ENCODE results near the gene PKD2L2.
"Not testable (repeated sequence)": the region's sequence is repeated elsewhere in the genome, so short reads cannot be mapped to it uniquely, and the experiment has no call there.

Gene PKD2L2

DNA sequence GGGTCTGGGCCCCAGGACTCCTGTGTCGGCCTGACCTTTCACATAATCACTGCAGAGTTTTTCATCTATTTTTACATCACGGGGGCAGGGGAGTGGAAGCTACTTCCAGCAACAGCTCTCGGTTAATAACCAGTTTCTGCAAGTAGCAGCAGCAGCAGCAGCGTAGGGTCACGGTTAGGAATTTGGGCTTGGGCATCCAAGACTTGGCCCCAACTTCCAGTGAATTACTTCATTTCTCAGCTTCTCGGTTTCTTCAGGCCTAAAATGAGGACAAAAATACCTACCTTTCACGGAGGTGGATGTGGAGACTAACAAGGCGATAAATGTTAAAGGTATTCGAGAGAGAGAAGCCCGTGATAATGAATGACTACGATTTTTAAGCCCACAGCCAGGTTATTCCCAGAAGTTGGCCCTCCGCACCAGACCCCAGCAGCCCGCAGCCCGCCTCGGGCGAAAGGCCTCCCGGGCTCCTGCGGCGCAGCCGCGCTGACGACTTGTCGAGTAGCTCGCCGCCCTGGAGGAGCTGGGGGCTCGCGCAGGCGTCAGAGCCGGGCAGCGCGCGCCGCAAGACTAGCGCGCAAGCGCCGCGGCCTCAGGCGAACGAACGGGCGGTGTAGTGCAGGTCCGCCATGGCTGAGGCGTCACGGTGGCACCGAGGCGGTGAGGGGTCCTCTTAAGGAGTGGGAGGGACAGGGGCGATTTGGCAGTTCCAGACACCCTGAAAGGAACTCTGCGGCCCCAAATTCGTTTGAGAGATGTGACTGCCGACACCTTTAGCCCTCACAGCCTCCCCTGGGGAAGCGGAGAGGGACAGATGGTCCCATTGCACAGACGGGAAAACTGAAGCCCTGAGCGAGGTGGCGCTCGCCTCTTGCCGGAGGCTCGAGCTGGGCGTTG is at the start of gene PKD2L2:
Gene PKD2L2, plus strand, starts transcription at position 595 of the 897 bp plus-strand sequence. Its CDS starts 35 bp downstream, at position 630.
- DNase-seq, result peak; percentile 93

DNA sequence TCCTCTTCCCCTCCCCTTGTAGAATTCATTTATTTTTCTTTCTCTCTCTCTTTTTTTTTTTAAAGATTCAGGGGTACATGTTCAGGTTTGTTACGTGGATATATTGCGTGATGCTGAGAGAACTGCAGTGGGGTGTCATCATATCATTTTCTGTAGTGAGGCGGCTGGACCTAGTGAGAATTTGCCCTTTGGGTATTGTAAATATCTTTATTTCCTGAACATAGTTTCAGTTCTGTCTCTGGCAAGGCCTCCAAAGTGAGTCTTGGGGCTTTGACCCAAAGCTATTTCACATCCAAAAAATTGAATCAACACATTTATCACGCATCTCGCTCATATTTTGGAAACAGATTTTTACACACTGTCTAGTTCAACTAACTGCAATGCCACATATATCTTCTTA is 47.0 kb upstream of the PKD2L2 start:
- DNase-seq, result no peak

DNA sequence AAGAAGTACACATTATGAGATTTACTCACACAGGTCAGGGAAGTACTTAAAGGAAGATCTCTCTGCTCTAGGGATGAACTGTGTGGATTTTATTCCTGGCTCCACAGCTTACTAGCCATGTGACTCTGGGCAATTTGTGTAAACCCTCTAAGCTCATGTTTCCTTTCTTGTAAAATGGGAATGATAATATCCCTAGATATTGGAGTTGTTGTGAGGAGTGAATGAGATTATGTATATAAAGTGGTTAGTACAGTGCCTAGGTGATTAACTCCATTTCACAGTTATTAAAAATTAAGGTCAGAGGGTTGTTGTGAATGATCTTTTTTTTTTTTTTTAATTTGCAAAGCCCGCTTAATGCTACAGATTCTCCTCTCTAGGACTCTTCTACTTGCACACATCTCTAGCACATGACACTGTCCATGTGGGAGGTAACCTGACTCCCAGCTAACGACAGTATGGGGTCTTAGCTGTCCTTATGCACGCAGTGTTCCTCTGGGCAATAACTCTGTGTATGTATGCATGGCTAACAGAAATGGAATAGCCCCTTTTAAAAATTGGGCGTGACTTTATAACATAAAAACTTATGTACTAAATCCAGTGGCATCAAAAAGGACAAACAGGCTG is 45.5 kb upstream of the PKD2L2 start:
- DNase-seq, result no peak

DNA sequence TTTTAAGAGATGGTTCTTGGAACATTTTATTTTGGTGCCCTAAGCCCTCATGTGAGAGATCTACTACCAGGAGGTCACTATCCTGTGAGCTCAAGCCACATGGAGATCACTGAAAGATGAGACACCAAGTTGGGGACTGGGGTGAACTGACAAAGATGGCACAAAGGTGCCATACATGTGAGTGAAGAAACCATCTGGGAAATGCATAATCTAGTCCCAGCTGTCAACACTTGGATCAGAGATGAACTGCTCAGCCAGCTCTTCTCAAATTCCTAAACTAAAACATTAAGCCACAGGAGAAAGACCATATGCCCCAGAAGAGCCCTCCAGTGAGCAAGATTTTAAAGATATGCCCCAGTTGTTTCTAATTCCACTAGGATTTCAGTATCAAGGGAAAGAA is 43.8 kb upstream of the PKD2L2 start:
- DNase-seq, result no peak

DNA sequence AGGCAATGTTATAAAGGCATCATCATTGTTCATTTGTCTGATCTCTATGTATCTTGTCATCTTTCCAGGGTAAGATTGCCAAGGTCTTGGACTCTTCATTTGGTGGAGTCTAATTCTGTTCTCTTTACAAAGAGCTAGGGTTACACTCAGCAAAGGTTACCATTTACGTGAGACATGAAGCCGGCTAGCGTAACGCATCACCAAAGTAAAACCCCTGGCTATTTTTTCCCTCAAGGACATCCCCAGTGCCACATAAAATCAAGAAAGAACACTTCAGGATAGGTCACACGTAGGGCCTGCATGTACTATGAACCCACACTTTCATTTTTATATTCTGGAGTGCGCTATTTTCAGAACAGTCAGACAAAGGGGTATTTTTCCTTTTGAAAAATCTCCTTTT is 41.6 kb upstream of the PKD2L2 start:
- no peak for DNase-seq

DNA sequence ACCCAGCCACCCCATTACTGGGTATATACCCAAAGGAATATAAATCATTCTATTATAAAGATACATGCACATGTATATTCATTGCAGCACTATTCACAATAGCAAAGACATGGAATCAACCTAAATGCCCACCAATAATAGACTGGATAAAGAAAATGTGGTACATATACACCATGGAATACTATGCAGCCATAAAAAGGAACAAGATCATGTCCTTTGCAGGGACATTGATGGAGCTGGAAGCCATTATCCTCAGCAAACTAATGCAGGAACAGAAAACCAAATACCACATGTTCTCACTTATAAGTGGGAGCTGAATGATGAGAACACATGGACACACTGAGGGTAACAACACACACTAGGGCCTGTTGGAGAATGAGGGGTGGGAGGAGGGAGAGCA is 36.1 kb upstream of the PKD2L2 start:
- not testable (repeated sequence) for DNase-seq

DNA sequence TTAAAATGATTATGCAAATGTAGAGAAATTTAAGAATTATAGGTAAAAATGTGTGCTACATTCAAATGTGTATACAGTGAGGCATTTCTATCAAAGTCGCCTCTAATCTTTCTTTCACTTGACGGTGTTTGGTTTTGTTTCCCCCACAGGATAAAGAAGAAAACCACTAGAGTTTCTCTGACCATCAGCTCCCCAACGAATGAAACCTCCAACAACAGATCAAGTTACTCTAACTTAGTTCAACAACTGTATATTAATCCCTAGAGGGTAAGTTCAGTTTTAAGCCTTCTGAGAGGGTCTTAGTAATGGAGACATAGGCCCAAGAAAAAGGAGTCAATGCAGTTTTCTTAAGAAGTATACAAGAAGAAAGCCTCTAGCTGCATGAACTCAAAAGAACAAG is 33.1 kb upstream of the PKD2L2 start:
- no peak for DNase-seq

DNA sequence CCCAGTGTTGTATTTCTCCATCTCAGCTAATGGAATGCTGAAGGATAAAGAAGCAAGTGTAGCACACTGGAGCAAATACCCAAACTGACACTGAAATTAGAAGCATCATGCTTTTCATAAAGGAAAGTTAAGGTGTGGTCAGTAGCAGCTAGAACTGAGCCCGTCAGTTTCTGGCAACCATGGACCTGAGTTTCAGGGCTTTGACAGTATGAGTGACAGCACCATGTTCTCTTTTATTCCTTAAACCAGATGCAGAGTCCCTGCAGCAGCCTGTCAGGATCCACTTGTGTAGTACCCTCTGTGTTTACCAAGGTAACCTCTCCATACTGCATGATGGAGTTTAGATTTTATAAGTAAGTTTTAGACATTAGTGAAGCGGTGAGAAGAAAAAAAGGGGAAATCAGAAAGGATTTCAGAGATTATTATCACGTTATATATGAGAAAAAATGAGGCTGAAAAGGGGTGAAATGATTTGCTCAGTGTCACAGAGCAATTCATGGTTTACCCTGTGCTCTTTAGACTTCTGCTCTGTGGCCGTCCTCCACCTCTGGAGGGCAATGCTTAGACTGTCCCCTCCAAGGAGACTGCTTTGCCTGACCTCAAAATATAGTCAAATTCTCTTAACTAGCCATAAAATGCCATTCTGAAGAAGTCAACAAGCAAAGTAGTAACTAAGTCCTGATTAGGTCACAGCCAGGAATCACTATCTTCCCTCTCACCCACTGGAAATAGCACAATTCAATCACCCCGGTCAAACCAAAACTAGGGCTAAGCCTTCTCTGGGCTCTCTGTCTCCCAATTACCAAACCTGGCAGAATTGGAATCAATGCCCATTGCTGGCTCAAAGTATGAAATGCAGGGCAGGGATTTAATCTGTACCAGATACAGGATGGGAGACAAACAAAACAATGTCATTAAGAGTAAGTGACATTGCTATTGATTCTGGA is 32.1 kb upstream of the PKD2L2 start:
- DNase-seq, result no peak

DNA sequence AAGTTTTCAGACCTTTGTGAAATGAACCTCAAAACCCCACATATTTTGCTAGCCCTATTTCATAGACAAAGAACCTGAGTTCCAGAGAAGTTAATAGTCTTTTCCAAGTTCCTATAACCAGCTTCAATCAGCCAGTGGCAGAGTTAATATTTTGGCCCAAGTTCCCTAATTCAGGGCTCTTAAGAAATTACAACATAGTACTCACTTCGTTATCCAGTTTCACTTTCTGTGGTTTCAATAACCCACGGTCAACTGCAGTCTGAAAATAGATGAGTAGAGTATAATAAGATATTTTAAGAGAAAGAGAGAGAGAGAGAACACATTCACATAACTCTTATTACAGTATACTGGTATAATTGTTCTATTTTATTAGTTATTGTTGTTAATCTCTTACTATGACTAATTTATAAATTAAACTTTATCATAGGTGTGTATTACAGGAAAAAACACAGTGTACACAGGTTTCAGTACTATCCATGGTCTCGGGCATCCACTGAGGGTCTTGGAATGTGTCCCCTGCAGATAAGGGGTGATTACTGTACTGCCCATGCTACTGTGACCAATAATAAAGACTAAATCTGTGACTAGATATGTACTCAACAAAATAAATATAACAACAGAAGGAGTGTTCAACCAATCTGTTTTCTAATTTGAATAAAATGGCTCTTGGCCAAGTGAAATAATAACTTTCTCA is 30.9 kb upstream of the PKD2L2 start:
- no peak for DNase-seq

DNA sequence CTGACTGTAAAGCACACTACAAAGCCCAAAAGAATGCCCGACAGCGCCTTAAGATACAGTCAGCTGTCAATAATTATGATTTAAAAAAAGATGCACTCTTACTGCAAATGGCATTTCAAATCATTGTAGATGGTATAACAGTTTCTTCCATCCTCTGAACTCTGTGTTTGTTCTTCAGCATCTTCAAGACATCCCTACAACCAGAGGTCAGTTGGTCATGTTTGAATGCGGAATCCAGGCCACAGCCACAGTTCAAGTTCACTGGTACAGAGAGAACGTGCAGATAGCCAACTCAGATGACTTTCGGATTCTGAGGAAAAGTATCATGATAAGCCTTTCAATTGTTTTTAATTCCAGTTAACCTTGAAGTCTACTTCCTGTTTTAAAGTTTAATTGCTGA is 30.3 kb upstream of the PKD2L2 start:
- no peak for DNase-seq

DNA sequence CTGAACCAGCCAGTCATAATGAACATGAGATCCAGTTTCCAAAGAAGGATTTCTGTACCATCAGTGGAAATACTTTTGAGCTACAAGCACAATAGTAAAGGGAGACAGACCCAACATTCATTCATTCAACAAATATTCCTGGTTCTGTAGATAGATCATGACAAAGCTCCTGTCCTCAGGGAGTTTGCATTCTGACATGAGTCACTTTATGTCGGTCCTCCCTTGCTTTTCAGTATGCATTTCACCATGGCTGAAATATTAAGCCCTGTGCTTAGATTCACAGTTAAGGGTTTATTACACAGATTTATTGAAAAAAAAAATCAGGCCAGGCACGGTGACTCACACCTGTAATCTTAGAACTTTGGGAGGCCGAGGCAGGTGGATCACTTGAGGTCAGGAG is 27.0 kb upstream of the PKD2L2 start:
- DNase-seq, result no peak

DNA sequence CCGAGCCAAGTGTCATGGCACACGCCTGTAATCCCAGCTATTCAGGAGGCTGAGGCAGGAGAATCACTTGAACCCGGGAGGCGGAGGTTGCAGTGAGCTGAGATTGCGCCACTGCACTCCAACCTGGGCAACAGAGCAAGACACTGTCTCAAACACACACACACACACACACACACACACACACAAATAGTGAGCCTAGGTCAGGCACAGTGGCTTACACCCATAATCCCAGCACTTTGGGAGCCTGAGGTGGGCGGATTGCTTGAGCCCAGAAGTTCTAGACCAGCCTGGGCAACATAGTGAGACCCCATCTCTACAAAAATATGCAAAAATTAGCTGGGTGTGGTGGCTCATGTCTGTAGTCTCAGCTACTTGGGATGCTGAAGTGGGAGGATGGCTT is 25.6 kb upstream of the PKD2L2 start:
- DNase-seq, result not testable (repeated sequence)

DNA sequence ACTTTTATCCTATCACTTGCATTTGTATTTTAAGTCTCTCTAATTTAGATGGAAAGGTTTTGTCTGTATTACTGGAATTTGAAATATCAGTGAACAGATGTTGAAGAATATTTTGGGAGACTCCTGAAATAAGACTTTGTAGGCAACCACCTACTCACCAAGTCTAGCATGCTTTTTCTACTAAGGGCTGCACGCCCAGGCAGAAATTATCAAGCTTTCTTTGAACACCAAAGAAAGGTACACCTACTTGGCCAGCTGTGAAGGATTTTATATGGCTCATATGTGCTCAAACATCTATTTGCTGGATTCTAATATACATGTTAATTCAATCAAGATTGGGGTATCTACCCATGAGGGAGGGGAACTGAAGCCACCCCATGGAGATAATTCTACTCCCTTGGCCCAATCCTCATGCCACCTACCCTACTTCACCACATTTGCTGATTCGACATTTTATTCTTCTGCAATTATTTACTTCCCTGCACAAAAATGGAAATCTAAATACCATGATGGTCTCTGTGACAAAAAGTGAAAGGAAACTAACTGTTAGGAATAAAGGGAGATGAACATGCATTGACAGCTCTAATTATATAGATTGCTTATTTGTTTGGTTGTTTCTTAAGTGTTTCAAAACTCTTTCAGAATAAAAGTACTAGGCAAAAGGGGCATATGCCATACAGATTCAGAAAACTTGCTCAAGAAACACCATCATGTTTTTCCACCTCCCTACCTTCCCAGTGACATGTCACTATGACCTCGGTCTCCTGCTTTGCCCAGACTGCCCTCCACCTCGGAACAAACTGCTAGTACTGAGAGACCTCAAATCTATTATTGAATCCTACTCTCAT is 22.5 kb upstream of the PKD2L2 start:
- DNase-seq, result no peak

DNA sequence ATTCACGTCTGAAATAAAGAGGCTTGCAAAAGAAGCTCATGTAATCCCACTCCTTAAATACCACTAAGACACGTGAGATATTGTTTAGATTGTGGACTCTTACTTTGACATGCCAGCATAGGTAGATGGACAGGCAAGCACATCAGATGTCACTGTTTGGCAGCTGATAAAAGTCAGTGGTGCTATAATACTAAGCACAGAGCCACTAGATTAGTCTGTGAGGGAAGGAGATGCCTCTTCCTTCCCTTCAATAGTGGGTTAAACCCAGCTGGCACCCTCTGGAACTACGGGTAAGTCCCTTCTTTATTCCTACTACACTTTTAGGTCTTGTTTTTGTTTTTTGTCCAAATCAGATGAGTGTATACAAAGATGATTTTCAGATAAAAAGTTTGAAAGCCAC is 21.6 kb upstream of the PKD2L2 start, which contains the start of gene MYOT:
Gene MYOT, plus strand, starts transcription at position 197 of the 400 bp plus-strand sequence. CDS start 2,792 bp downstream, outside the sequence.
- DNase-seq, result no peak

DNA sequence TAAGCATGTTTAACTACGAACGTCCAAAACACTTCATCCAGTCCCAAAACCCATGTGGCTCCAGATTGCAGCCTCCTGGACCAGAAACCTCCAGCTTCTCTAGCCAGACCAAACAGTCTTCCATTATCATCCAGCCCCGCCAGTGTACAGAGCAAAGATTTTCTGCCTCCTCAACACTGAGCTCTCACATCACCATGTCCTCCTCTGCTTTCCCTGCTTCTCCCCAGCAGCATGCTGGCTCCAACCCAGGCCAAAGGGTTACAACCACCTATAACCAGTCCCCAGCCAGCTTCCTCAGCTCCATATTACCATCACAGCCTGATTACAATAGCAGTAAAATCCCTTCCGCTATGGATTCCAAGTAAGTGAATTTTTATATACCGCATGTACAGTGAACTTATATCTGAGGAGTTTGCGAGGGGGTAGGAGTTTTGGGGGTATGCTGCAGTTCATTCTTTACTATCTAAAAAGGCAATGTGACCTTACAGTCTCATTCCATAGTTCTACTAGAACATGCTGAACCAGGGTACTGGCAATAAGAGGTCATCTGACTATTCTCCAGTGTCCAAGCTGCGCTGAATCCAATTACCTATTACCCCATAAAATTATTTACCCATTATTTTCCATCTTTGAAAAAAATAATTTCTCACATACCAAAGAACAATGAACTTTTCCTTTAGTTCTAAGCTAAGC is 18.5 kb upstream of the PKD2L2 start:
- no peak for DNase-seq

DNA sequence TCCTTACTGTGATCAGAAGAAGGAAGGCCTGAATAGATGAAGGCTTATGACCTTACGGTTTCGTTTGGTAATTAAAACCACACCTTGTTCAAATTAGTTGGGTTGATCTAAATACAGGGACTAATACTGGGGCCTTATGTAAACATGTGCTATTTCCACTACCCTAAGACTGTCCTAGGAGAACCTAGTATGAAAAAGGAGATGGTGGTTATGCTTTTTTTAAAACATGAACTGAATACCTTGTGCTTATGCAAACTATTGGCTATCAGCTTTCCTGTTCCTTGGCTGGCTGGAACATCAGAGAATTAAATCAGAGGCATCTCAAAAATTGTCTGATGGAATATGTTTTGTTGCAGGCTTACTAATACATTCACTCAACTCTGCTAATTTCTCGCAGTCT is 17.7 kb upstream of the PKD2L2 start:
- DNase-seq, result no peak

DNA sequence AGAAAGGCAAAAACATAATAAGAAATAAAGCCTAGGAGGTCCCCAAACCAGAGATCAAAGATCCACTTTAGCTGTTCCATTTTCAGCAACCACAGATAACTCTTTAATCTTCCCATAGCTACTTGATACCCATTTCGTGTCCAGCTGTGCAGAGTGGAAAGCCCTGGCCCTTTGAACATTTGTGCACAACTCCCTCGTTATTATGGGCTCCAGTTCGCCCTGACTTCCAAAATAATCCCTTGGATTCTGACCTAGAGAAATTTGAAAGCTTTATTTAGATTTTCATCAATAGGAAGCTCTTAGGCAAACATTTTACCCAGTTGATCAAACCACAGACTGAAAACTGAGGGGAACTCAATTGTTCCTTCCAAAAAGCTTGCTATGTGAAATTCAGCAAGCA is 16.8 kb upstream of the PKD2L2 start:
- no peak for DNase-seq

DNA sequence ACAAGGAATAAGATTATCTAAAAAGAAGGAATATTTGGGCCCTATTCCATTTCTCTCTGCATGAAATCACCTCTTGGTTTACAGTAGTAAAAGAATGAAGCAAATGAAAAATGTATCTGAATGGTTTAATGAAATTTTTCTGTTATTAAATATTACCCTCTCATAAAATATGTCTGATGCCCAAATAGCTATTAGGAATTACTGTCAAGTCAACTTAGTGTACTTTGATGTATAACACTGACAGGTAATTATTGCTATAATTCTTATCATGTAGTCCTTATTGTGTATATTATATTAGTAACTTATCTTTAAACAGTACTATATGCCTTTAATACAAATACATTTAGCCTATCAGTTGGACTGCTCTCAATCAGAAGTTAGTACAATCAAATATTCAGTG is 13.2 kb upstream of the PKD2L2 start:
- DNase-seq, result no peak

DNA sequence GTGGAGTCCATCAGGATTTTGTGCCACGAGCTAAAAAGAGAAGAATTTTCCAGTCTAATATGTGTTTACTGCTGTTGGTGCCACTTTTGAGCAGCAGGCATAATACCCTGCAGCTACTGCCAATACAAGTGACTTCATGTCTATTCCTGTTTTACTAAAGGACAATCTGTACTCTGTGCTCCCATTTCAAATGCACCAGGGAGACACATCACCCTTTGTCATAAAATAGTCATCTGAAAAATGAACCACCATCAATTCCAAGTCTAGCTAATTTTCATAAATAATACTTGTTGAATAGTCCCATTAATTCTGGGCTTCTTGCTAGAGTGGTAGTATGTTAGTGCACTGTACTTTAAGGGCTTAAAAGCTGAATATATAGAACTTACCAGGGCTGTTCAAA is 8.9 kb upstream of the PKD2L2 start:
- no peak for DNase-seq

DNA sequence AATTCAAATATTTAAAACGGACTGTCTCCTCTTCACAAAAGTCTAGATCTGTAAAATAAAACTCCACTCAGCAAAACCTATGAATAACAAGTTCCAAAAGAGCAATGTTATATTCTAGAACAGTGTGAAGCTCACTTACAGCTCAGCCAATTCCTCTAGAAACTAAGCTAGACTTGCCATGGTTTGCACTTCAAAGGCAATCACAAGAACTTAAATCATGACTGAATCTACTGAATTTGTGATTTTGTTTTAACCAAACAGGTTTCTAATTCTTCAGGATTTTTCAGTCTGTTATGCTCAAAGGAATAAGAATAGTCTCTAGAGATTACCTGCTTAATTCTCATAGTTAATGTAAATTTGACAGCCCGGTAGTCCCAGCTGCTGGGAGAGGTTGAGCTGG is 1.4 kb upstream of the PKD2L2 start:
- no peak for DNase-seq

DNA sequence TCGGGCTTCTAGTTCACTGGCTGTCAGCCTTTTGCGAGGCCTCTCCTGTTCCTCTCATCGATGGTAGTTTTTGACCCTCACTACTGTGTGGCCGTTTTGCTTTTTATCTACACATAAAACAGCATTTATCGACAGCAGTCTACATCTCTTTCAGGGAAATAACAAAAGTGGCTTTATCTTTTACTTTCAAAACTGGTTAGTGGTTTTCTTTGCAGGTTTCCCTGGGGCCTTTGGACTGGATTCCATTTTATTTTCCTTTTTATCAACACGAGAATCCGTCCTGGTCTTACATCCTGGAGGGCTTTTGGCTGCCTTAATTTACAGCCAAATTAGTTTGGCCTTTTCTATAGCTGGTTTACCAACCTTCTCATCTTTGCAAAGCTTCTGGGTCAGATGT is 793 bp upstream of the PKD2L2 start:
- DNase-seq, result no peak

Measured in NCI-H69 (cell line).